GM23338 (cell line): ENCODE data around the gene LHX4. TPM values are rescaled to one million over a fixed set of nuclear protein-coding genes. Genes with fewer than 3 reads are reported as not detected.
A peak's percentile ranks its signal among the peaks of the same experiment; 100 is the strongest.

Experiments used
- ATAC-seq: fragments of 200-7000 bp; cut with Tn5 transposase; 3 replicates; pipeline ENCODE4 v1.9.1; 2020
- DNase-seq: peaks from one replicate; pipeline ENCODE4 v3.0.0-alpha.2; 2015; ENCODE audit warnings: low spot score
- H2AFZ ChIP-seq: fragments of 200-600 bp; sonication (generic); 2 replicates; pipeline ENCODE4 v1.8.0; 2016; ENCODE audit warnings: antibody characterized with exemption, mild to moderate bottlenecking, moderate library complexity
- H3F3A ChIP-seq: fragments of 200-600 bp; sonication (generic); replicated peaks from 2 replicates; pipeline ENCODE4 v1.8.0; 2017; ENCODE audit warnings: antibody characterized with exemption, mixed run types, low read depth
- H3K27ac ChIP-seq: fragments of 200-600 bp; sonication (generic); 2 replicates; pipeline ENCODE4 v1.6.1; 2016; ENCODE audit warnings: low read depth
- H3K27me3 ChIP-seq: fragments of 200-600 bp; sonication (generic); 2 replicates; pipeline ENCODE4 v1.8.0; 2016; ENCODE audit warnings: mild to moderate bottlenecking, mixed run types, moderate library complexity; ENCODE audit not compliant: insufficient read depth
- H3K36me3 ChIP-seq: fragments of 200-600 bp; sonication (generic); 2 replicates; pipeline ENCODE4 v1.8.0; 2016; ENCODE audit warnings: mild to moderate bottlenecking; ENCODE audit not compliant: insufficient read depth
- H3K4me1 ChIP-seq: fragments of 200-600 bp; sonication (generic); 2 replicates; pipeline ENCODE4 v1.8.0; 2016; ENCODE audit warnings: mild to moderate bottlenecking, moderate library complexity; ENCODE audit not compliant: insufficient read depth
- H3K4me2 ChIP-seq: fragments of 200-600 bp; sonication (generic); 2 replicates; pipeline ENCODE4 v1.7.1; 2017; ENCODE audit warnings: mixed run types
- H3K4me3 ChIP-seq: fragments of 200-600 bp; sonication (generic); 2 replicates; pipeline ENCODE4 v1.6.1; 2016; ENCODE audit warnings: mixed run types
- H3K79me2 ChIP-seq: fragments of 200-600 bp; sonication (generic); replicated peaks from 2 replicates; pipeline ENCODE4 v1.8.0; 2017; ENCODE audit warnings: mild to moderate bottlenecking; ENCODE audit not compliant: insufficient read depth
- H3K9me2 ChIP-seq: fragments of 200-600 bp; sonication (generic); 2 replicates; pipeline ENCODE4 v1.8.0; 2017; ENCODE audit not compliant: insufficient read depth
- H4K20me1 ChIP-seq: fragments of 200-600 bp; sonication (generic); replicated peaks from 2 replicates; pipeline ENCODE4 v1.8.0; 2017; ENCODE audit warnings: mild to moderate bottlenecking; ENCODE audit not compliant: insufficient read depth
- H3K27ac Mint-ChIP-seq: 2 replicates; pipeline ENCODE4 v1.8.0; 2020; ENCODE audit warnings: inconsistent platforms, mild to moderate bottlenecking, moderate library complexity, mixed read lengths
- H3K27me3 Mint-ChIP-seq: 3 replicates; pipeline ENCODE4 v1.8.0; 2022; ENCODE audit warnings: low read depth, mild to moderate bottlenecking, moderate library complexity, mixed read lengths, inconsistent platforms; ENCODE audit not compliant: insufficient read depth, poor library complexity
- H3K36me3 Mint-ChIP-seq: 3 replicates; pipeline ENCODE4 v1.8.0; 2021; ENCODE audit warnings: low read depth, mild to moderate bottlenecking, inconsistent platforms, moderate library complexity, mixed read lengths
- H3K4me1 Mint-ChIP-seq: 3 replicates; pipeline ENCODE4 v1.8.0; 2020; ENCODE audit warnings: mild to moderate bottlenecking, inconsistent platforms, mixed read lengths
- H3K4me3 Mint-ChIP-seq: 3 replicates; pipeline ENCODE4 v1.8.0; 2021; ENCODE audit warnings: moderate library complexity, mild to moderate bottlenecking, inconsistent platforms, mixed read lengths
- H3K9me3 Mint-ChIP-seq: 3 replicates; pipeline ENCODE4 v1.8.0; 2020; ENCODE audit warnings: moderate library complexity, mild to moderate bottlenecking, inconsistent platforms, mixed read lengths
- CREB1 ChIP-seq: fragments of 250-450 bp; sonication (Bioruptor Pico); IDR thresholded peaks from 2 replicates; pipeline ENCODE4 v1.5.0; 2020; ENCODE audit warnings: low read depth, mild to moderate bottlenecking, moderate library complexity
- JUNB ChIP-seq: IDR thresholded peaks from one replicate; pipeline ENCODE4 v1.6.1; 2016; ENCODE audit warnings: antibody characterized with exemption; ENCODE audit not compliant: unreplicated experiment
- NANOG ChIP-seq: IDR thresholded peaks from 2 replicates; pipeline ENCODE4 v1.6.1; 2016; ENCODE audit warnings: antibody characterized with exemption, borderline replicate concordance
- POLR2AphosphoS5 ChIP-seq: IDR thresholded peaks from 2 replicates; pipeline ENCODE4 v1.6.1; 2016; ENCODE audit warnings: antibody characterized with exemption, low read depth
- ZNF331 ChIP-seq: fragments of 250-450 bp; sonication (Bioruptor Pico); IDR thresholded peaks from 2 replicates; pipeline ENCODE4 v1.5.0; 2020; ENCODE audit warnings: low read depth, mild to moderate bottlenecking, moderate library complexity
- ZNF462 ChIP-seq: fragments of 250-450 bp; sonication (Bioruptor Pico); IDR thresholded peaks from 2 replicates; pipeline ENCODE4 v1.5.0; 2020; ENCODE audit warnings: mild to moderate bottlenecking, moderate library complexity
- polyA plus RNA-seq: library from polyadenylated mRNA; unstranded; fragments of >200 nt; fragmentation: Nextera tagmentation; extraction: Ambion mirVana; gene quantifications from 2 replicates; pipeline ENCODE4 v1.2.1, GENCODE V29; 2016
- total RNA-seq: library from RNA; depleted of rRNA; stranded (reverse); fragments of >200 nt; shearing (Covaris generic); gene quantifications from 2 replicates; pipeline ENCODE4 v1.2.3, GENCODE V29; 2014

LHX4 gene
- total and polyA plus RNA-seq, 2 experiments from 2014 or later: 1.4 to 2.5 TPM

DNA sequence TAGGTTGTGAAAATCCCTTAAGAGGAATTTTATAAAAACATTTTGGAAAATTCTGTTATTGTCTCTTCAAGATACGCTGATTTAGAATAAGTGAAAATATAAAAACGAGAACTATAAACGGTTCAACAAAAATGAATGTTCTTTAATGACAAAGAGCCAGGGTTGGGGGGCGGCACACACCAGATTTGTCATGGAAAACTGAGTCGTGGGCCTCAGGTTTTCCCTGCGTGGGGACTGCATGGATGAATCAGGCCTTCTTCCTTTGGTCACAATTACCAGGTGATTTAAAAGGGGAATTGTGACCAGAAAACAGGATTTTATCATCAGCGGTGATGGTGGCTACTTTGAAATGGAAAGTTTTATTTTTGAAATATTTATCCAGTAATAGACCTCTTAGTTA lies 8.6 kb downstream of the LHX4 start (continued):
- no peak for TF ChIP-seq ZNF462 (CRISPR knock-in tag)
- no peak for TF ChIP-seq ZNF331

DNA sequence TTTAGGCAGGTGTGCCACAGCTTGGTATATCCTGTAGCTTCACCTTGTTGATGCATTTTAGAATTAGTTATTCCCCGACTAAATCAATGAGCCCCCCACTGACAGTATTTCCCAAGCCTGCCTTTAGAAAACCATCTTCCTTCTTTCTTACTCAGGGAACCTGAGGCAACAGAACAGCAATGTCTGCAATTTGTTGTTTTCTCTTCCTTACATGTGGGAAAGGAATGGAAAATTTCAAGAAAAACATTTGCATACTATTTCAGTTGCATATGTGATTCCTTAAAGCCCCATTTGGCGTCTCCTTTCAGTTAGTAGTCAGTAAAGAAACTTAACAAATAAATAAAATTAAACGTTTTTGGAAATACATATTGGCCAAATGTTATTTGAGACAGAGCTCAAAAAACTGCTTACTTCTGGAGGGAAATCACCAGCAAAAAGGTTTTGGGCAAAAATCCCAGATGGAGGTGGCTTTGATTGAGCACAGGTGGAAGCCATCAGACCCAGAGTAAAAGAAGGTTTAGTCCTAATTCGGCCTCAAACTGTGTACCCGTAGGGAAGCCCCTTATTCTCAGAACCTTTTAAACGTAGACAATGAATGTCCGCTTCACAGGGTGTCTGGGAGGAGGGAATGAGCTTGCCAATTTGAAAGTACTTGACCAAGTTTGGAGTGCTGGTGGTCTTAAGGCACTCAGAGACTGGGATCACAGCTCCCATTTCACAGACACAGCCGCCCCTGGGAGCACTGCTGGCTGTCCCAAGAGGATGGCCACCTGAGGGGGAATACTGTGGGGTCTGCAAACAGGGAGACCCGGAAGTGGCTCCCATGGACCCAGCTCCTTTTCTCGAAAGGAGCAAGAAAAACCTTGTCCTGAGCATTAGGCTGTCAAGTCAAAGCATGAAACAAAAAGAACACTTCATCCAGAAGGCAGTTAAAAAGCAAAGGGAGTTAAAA lies 9.4 kb downstream of the LHX4 start:
- peak; percentile 68 for DNase-seq
- Histone ChIP-seq H3K27me3 (peaks cover 43% of the 10 kb centered on the region), H3K4me3 (peak overlapping the region; percentile 62), H3K36me3 (no peaks in the 10 kb centered on the region), H3F3A (peaks cover 24% of the 10 kb centered on the region), H4K20me1 (no peaks in the 10 kb centered on the region), H3K4me2 (peak overlapping the region; percentile 100), H3K9me2 (no peaks in the 10 kb centered on the region), H3K79me2 (no peaks in the 10 kb centered on the region), H3K27ac (peak overlapping the region; percentile 83), H2AFZ (no peak overlapping the region), H3K4me1 (peaks cover 61% of the 10 kb centered on the region)
- H3K4me3 Mint-ChIP-seq: peak overlapping the region; percentile 77
- H3K27ac Mint-ChIP-seq: peak overlapping the region; percentile 90
- peaks cover 45% of the 10 kb centered on the region for H3K27me3 Mint-ChIP-seq
- H3K9me3 Mint-ChIP-seq: no peaks in the 10 kb centered on the region
- TF ChIP-seq NANOG (peak; percentile 58; the same call in 1 of the 2 replicates), JUNB (no peak), ZNF462 (CRISPR knock-in tag) (no peak), CREB1 (CRISPR knock-in tag) (0 out of 2 replicates have a peak, but pooled peaks have one; percentile 10), POLR2AphosphoS5 (0 out of 2 replicates have a peak, but pooled peaks have one; percentile 16)
- peaks cover 79% of the 10 kb centered on the region for H3K4me1 Mint-ChIP-seq
- no peaks in the 10 kb centered on the region for H3K36me3 Mint-ChIP-seq
- ATAC-seq: peak; percentile 23
